HEK293 (cell line): ENCODE results near the gene CACNA2D4.

Experiments used
- ATF2 ChIP-seq: fragments of 450-650 bp; formaldehyde crosslinking; IDR thresholded peaks from 2 replicates; pipeline ENCODE4 v1.5.1; 2016; ENCODE audit warnings: missing biosample characterization, missing genetic modification characterization, low read depth
- CTCF ChIP-seq: fragments of 450-650 bp; formaldehyde crosslinking; IDR thresholded peaks from 2 replicates; pipeline ENCODE4 v1.5.1; 2016; ENCODE audit warnings: missing biosample characterization, missing genetic modification characterization
- FEZF1 ChIP-seq: fragments of 450-650 bp; formaldehyde crosslinking; IDR thresholded peaks from 2 replicates; pipeline ENCODE4 v1.5.1; 2016; ENCODE audit warnings: missing biosample characterization, missing genetic modification characterization
- GLI2 ChIP-seq: fragments of 450-650 bp; formaldehyde crosslinking; IDR thresholded peaks from 2 replicates; pipeline ENCODE4; 2017; ENCODE audit warnings: missing biosample characterization, missing genetic modification characterization, low read depth, borderline replicate concordance
- REST ChIP-seq: fragments of 450-650 bp; formaldehyde crosslinking; IDR thresholded peaks from 2 replicates; pipeline ENCODE4 v1.5.1; 2016; ENCODE audit warnings: missing biosample characterization, missing genetic modification characterization
- ZNF274 ChIP-seq, 2 experiments: fragments of 200-500 bp in 1 of 2; fragments of 450-650 bp in 1 of 2; sonication (Bioruptor generic) in 1 of 2; formaldehyde crosslinking in 1 of 2; IDR thresholded peaks; 2 replicates each; pipeline versions ENCODE4 v1.5.1 to v1.6.1; 2014 to 2016; ENCODE audit warnings: borderline replicate concordance in 1 of 2, inconsistent platforms in 1 of 2, low read length in 1 of 2, missing biosample characterization in 1 of 2, missing genetic modification characterization in 1 of 2
- TF ChIP-seq, protein P1 (sequence below): fragments of 450-650 bp; formaldehyde crosslinking; IDR thresholded peaks from 2 replicates; pipeline ENCODE4 v1.5.1; 2016; ENCODE audit warnings: missing biosample characterization, missing genetic modification characterization, low read depth

DNA sequence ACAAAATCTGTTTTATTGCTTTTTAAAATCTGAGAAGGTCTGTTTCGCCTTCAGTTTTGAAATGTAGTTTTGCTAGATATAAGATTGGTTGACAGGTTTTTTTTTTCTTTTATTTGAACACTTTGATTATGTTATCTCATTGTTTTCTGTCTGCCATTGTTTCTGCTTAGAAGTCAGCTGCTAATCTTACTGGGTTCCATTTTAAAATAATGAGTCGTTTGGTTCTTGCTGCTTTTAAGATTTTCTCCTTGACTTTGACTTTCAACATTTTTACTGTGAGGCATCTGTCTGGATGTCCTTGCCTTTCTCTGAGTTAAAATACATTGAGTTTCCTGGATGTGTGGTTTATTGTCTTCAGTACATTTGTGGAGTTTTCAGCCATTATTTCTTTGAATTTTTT, 170.8 kb downstream of the CACNA2D4 start:
- no peak for TF ChIP-seq REST (tag by site-specific recombination)
- TF ChIP-seq ZNF274 (IDR thresholded peaks at IDR 0.05; ENCODE audit: low read length): no peak
- no peak for TF ChIP-seq ZNF274 (tag by site-specific recombination; IDR thresholded peaks at IDR 0.05; ENCODE audit: borderline replicate concordance)
- no peak for TF ChIP-seq ATF2 (tag by site-specific recombination)
- no peak for TF ChIP-seq FEZF1 (tag by site-specific recombination)
- no peak for TF ChIP-seq CTCF (tag by site-specific recombination)
- TF ChIP-seq, protein P1, sequence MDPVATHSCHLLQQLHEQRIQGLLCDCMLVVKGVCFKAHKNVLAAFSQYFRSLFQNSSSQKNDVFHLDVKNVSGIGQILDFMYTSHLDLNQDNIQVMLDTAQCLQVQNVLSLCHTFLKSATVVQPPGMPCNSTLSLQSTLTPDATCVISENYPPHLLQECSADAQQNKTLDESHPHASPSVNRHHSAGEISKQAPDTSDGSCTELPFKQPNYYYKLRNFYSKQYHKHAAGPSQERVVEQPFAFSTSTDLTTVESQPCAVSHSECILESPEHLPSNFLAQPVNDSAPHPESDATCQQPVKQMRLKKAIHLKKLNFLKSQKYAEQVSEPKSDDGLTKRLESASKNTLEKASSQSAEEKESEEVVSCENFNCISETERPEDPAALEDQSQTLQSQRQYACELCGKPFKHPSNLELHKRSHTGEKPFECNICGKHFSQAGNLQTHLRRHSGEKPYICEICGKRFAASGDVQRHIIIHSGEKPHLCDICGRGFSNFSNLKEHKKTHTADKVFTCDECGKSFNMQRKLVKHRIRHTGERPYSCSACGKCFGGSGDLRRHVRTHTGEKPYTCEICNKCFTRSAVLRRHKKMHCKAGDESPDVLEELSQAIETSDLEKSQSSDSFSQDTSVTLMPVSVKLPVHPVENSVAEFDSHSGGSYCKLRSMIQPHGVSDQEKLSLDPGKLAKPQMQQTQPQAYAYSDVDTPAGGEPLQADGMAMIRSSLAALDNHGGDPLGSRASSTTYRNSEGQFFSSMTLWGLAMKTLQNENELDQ (tag by site-specific recombination): no peak
- no peak for TF ChIP-seq GLI2 (tag by site-specific recombination)
